ENCODE measurements around the gene FAAP24. TPM values are rescaled to one million over a fixed set of nuclear protein-coding genes. Genes with fewer than 3 reads are reported as not detected.

FAAP24 gene
- total and polyA plus RNA-seq, 2 of the 8 experiments (the other 6 are each of a cell fraction or from before 2014, with no cell fraction given) = 3.3 to 4.2 TPM

GRCh38 chr19:32933571-32933970, 38.5 kb upstream of the FAAP24 start:
- no peak overlapping the region for H2BK20ac ChIP-seq (ENCODE audit: low read length)
- no peak overlapping the region for H3K18ac ChIP-seq (ENCODE audit: extremely low read depth, low read length)
- no peak overlapping the region for H4K5ac ChIP-seq (ENCODE audit: insufficient read length, low read depth, low read length)
- no peak overlapping the region for H3K23ac ChIP-seq (ENCODE audit: insufficient read length)
- no peaks in the 10 kb centered on the region for H4K20me1 ChIP-seq (replicated peaks in 1 of 2; ENCODE audit: control insufficient read depth in 1 of 2, insufficient read depth in 2 of 2, low read length in 2 of 2)
- no peak overlapping the region for H3K56ac ChIP-seq (replicated peaks; ENCODE audit: insufficient read length, low read depth, low read length)
- H3K27me3 ChIP-seq (replicated peaks in 1 of 4; ENCODE audit: control insufficient read depth in 3 of 4, extremely low read depth in 1 of 4, insufficient read depth in 3 of 4, low read length in 3 of 4) = no peaks in the 10 kb centered on the region
- H3K9ac ChIP-seq (replicated peaks in 1 of 4; ENCODE audit: extremely low read depth in 1 of 4, low read depth in 3 of 4, low read length in 3 of 4) = no peak overlapping the region
- no peaks in the 10 kb centered on the region for H3K79me1 ChIP-seq (ENCODE audit: low read depth, low read length)
- H3K14ac ChIP-seq (ENCODE audit: insufficient read length) = no peak overlapping the region
- no peak overlapping the region for H3K27ac ChIP-seq (ENCODE audit: low read depth, low read length)
- H3K4me3 ChIP-seq (ENCODE audit: extremely low read depth in 1 of 4, insufficient read depth in 2 of 4, low read depth in 3 of 4, low read length in 4 of 4) = no peak overlapping the region
- DNase-seq (ENCODE audit: low read depth in 1 of 2, low spot score in 2 of 2) (no peak), FAIRE-seq (no peak)
- H2AK5ac ChIP-seq (ENCODE audit: low read depth, low read length) = no peak overlapping the region
- no peak overlapping the region for H2BK12ac ChIP-seq (ENCODE audit: low read depth, low read length)
- no peak overlapping the region for H2BK15ac ChIP-seq (ENCODE audit: low read length)
- H2BK120ac ChIP-seq (replicated peaks; ENCODE audit: low read depth, low read length) = no peak overlapping the region
- H4K91ac ChIP-seq (replicated peaks; ENCODE audit: insufficient read length, low read length) = no peak overlapping the region
- no peak overlapping the region for H4K8ac ChIP-seq (ENCODE audit: extremely low read depth, insufficient read depth, low read length)
- no peaks in the 10 kb centered on the region; a peak in 2 of 8 replicates for H3K36me3 ChIP-seq (ENCODE audit: control insufficient read depth in 2 of 4, insufficient read depth in 4 of 4, low read length in 3 of 4)
- no peak overlapping the region for H2BK5ac ChIP-seq (ENCODE audit: low read depth, low read length)
- H3K9me3 ChIP-seq (ENCODE audit: insufficient read depth in 2 of 2, low read depth in 1 of 2, low read length in 1 of 2) = no peaks in the 10 kb centered on the region
- POLR2A ChIA-PET (ENCODE audit: partially characterized antibody) = interaction anchor here (0.6 kb wide), 1 partner anchor 9 kb away, joined by 3 read pairs; no protein-coding TSS in a partner anchor
- H3K4me2 ChIP-seq (ENCODE audit: insufficient read depth in 1 of 2, low read depth in 2 of 2, low read length in 2 of 2) = no peak overlapping the region
- H3K23me2 ChIP-seq (ENCODE audit: low read depth, low read length) = no peaks in the 10 kb centered on the region
- no peak overlapping the region for H3K4ac ChIP-seq (replicated peaks; ENCODE audit: insufficient read length, low read depth, low read length)
- CTCF ChIA-PET (ENCODE audit: partially characterized antibody) = interaction anchor here (1.1 kb wide), 1 partner anchor 13 kb away, joined by 3 read pairs; no protein-coding TSS in a partner anchor
- no peaks in the 10 kb centered on the region for H3K79me2 ChIP-seq (ENCODE audit: control insufficient read depth in 1 of 2, insufficient read depth in 2 of 2, low read length in 2 of 2)
- no peak for TF ChIP-seq E2F6 (IDR thresholded peaks at IDR 0.05)
- no peak for TF ChIP-seq GABPA (IDR thresholded peaks at IDR 0.05; ENCODE audit: borderline replicate concordance, insufficient read depth, low read length)
- TF ChIP-seq EZH2 (IDR thresholded peaks at IDR 0.05; ENCODE audit: low read depth, low read length, severe bottlenecking) = no peak
- no peak for TF ChIP-seq KDM5A (IDR thresholded peaks at IDR 0.05; ENCODE audit: low read length)
- no peak for TF ChIP-seq KDM4A (IDR thresholded peaks at IDR 0.05; ENCODE audit: low read depth, low read length, severe bottlenecking)
- no peak for TF ChIP-seq CTBP2 (IDR thresholded peaks at IDR 0.05; ENCODE audit: borderline replicate concordance, insufficient read depth, insufficient read length, low read length)
- no peak for TF ChIP-seq RNF2 (IDR thresholded peaks at IDR 0.05; ENCODE audit: borderline replicate concordance, low read depth, low read length, missing control alignments, poor library complexity, severe bottlenecking)
- no peak overlapping the region for H2AFZ ChIP-seq (ENCODE audit: low read length)
- no peaks in the 10 kb centered on the region for H3K4me1 ChIP-seq (replicated peaks in 1 of 4; ENCODE audit: control insufficient read depth in 3 of 4, insufficient read depth in 4 of 4, low read length in 3 of 4)
- 83% methylated on average over 3 of the region's 3 CpGs; no CpG with 5 or more reads in 1 of the 2 experiments for WGBS, 2 experiments (ENCODE audit: extremely low coverage in 1 of 2, insufficient coverage in 1 of 2, insufficient read length in 1 of 2, insufficient replicate concordance in 2 of 2, low coverage in 1 of 2, low lambda C conversion rate in 2 of 2, missing lambda C conversion rate in 1 of 2)
